Keratinocyte (primary cell): ENCODE data around the gene NGLY1. TPM values are rescaled to one million over a fixed set of nuclear protein-coding genes. Genes with fewer than 3 reads are reported as not detected.

Experiments used
- DNase-seq: peaks from one replicate; pipeline ENCODE4 v3.0.0-alpha.2; 2011; ENCODE audit warnings: low read depth, missing footprints, low spot score
- FAIRE-seq: peaks from 2 replicates; lab custom pipeline; 2011; peaks lifted over from hg19 to GRCh38; lab: Jason Lieb, UNC
- H2AFZ ChIP-seq: 2 replicates; pipeline ENCODE4 v1.6.0; 2012; ENCODE audit warnings: low read length, control low read depth, inconsistent platforms; ENCODE audit not compliant: control insufficient read depth
- H3K27ac ChIP-seq: 2 replicates; pipeline ENCODE4 v1.5.1; 2011; ENCODE audit warnings: low read length; ENCODE audit not compliant: control insufficient read depth, insufficient read depth
- H3K27me3 ChIP-seq: 3 replicates; pipeline ENCODE4 v1.6.0; 2011; ENCODE audit warnings: low read length; ENCODE audit not compliant: control insufficient read depth, insufficient read depth; ENCODE audit errors: extremely low read depth
- H3K36me3 ChIP-seq, 2 experiments: 2 replicates in 1 of 2; 3 replicates in 1 of 2; pipeline ENCODE4 v1.5.1; 2011; ENCODE audit warnings: low read length in 2 of 2, mild to moderate bottlenecking in 1 of 2; ENCODE audit not compliant: control insufficient read depth in 2 of 2, insufficient read depth in 2 of 2; ENCODE audit errors: extremely low read depth in 1 of 2
- H3K4me1 ChIP-seq: 3 replicates; pipeline ENCODE4 v1.5.1; 2011; ENCODE audit warnings: low read length; ENCODE audit not compliant: control insufficient read depth, insufficient read depth; ENCODE audit errors: extremely low read depth
- H3K4me2 ChIP-seq: 3 replicates; pipeline ENCODE4 v1.6.0; 2011; ENCODE audit warnings: low read depth, low read length; ENCODE audit not compliant: control insufficient read depth, insufficient read depth; ENCODE audit errors: extremely low read depth
- H3K4me3 ChIP-seq, 3 experiments: fragments of 200-600 bp in 1 of 3; sonication (generic) in 1 of 3; 2 replicates in 2 of 3; 3 replicates in 1 of 3; pipeline ENCODE4 v1.5.1; 2011 to 2016; ENCODE audit warnings: low read length in 3 of 3, mild to moderate bottlenecking in 3 of 3, control low read depth in 2 of 3, inconsistent platforms in 1 of 3, low read depth in 1 of 3, mixed read lengths in 1 of 3, mixed run types in 1 of 3, moderate library complexity in 1 of 3; ENCODE audit not compliant: control insufficient read depth in 2 of 3, insufficient read depth in 2 of 3; ENCODE audit errors: extremely low read depth in 1 of 3
- H3K79me2 ChIP-seq: 2 replicates; pipeline ENCODE4 v1.6.0; 2012; ENCODE audit warnings: low read length; ENCODE audit not compliant: control insufficient read depth, insufficient read depth
- H3K9ac ChIP-seq: 3 replicates; pipeline ENCODE4 v1.6.0; 2011; ENCODE audit warnings: low read length; ENCODE audit not compliant: control insufficient read depth, insufficient read depth; ENCODE audit errors: extremely low read depth
- H3K9me1 ChIP-seq: 3 replicates; pipeline ENCODE4 v1.6.0; 2011; ENCODE audit warnings: low read length; ENCODE audit not compliant: control insufficient read depth, insufficient read depth; ENCODE audit errors: extremely low read depth
- H3K9me3 ChIP-seq: 2 replicates; pipeline ENCODE4 v1.5.1; 2012; ENCODE audit warnings: low read depth, low read length; ENCODE audit not compliant: control insufficient read depth
- H4K20me1 ChIP-seq: 3 replicates; pipeline ENCODE4 v1.6.0; 2011; ENCODE audit warnings: low read length; ENCODE audit not compliant: control insufficient read depth, insufficient read depth; ENCODE audit errors: extremely low read depth
- CTCF ChIP-seq, 3 experiments: IDR thresholded peaks in 1 of 3; conservative IDR thresholded peaks in 1 of 3; optimal IDR thresholded peaks in 1 of 3; 2 replicates in 2 of 3; 3 replicates in 1 of 3; pipeline versions ENCODE3 to v1.5.1; 2011; ENCODE audit warnings: low read length in 3 of 3, mild to moderate bottlenecking in 3 of 3, moderate library complexity in 2 of 3, control low read depth in 1 of 3, inconsistent platforms in 1 of 3; ENCODE audit not compliant: insufficient read depth in 2 of 3; ENCODE audit errors: extremely low read depth in 1 of 3
- EZH2 ChIP-seq: IDR thresholded peaks from one replicate; pipeline ENCODE4 v1.6.1; 2012; ENCODE audit warnings: inconsistent platforms, mild to moderate bottlenecking, low read length, moderate library complexity
- dilution Hi-C: fragments of 300-500 bp; cut with MboI; formaldehyde crosslinking; loops from one replicate; pipeline ENCODE4 v1.7.0; 2020; ENCODE audit warnings: low sequenced_read_pairs; ENCODE audit not compliant: extremely low pct_ligation_motif_present
- polyA plus RNA-seq, 5 experiments: library from polyadenylated mRNA; depleted of rRNA in 3 of 5; stranded (reverse) in 3 of 5; stranded (forward) in 1 of 5; unstranded in 1 of 5; fragments of >200 nt; gene quantifications; 1 replicate in 1 of 5; 2 replicates in 3 of 5; 3 replicates in 1 of 5; pipeline versions ENCODE4 v1.2.1 to v1.2.3, GENCODE V29; 2011 to 2012; ENCODE audit warnings: missing spikeins in 2 of 5, low read depth in 1 of 5, low replicate concordance in 1 of 5

Gene NGLY1
- polyA plus RNA-seq, 1 donor (not counting 4 experiments of a cell fraction or from before 2014, with no cell fraction given) = 19.5 TPM

- no peak overlapping the region for H3K9ac ChIP-seq
- no peaks in the 10 kb centered on the region for H3K36me3 ChIP-seq
- H3K4me3 ChIP-seq = no peak overlapping the region
- FAIRE-seq (no peak), DNase-seq (no peak)
- no peaks in the 10 kb centered on the region for H3K4me1 ChIP-seq
- H3K27me3 ChIP-seq = no peaks in the 10 kb centered on the region
- dilution Hi-C loops = no loop called here
- TF ChIP-seq CTCF (optimal IDR thresholded peaks at IDR 0.05 in 1 of 3, IDR thresholded peaks at IDR 0.05 in 1 of 3, conservative IDR thresholded peaks at IDR 0.05 in 1 of 3; ENCODE audit: extremely low read depth in 1 of 3, insufficient read depth in 2 of 3, low read length in 3 of 3) (no peak), EZH2 (no peak)
- no peak overlapping the region for H2AFZ ChIP-seq
- no peak overlapping the region for H3K4me2 ChIP-seq
- H3K79me2 ChIP-seq = no peaks in the 10 kb centered on the region
- no peak overlapping the region for H3K27ac ChIP-seq
- no peaks in the 10 kb centered on the region for H3K9me3 ChIP-seq
- no peaks in the 10 kb centered on the region for H4K20me1 ChIP-seq
- H3K9me1 ChIP-seq = no peaks in the 10 kb centered on the region
These were observed 47.4 kb upstream of the NGLY1 start for GRCh38 chr3:25830373-25831280.

GRCh38 chr3:25826510-25826909, 43.3 kb upstream of the NGLY1 start:
- H3K9me1 ChIP-seq = no peaks in the 10 kb centered on the region
- DNase-seq (no peak), FAIRE-seq (no peak)
- H3K27me3 ChIP-seq = no peaks in the 10 kb centered on the region
- no peaks in the 10 kb centered on the region for H3K9me3 ChIP-seq
- H3K4me3 ChIP-seq = no peak overlapping the region
- dilution Hi-C loops = no loop called here
- H3K9ac ChIP-seq = no peak overlapping the region
- no peak overlapping the region for H2AFZ ChIP-seq
- no peaks in the 10 kb centered on the region for H3K36me3 ChIP-seq
- H3K4me1 ChIP-seq = no peaks in the 10 kb centered on the region
- H3K4me2 ChIP-seq = no peak overlapping the region
- TF ChIP-seq CTCF (optimal IDR thresholded peaks at IDR 0.05 in 1 of 3, IDR thresholded peaks at IDR 0.05 in 1 of 3, conservative IDR thresholded peaks at IDR 0.05 in 1 of 3; ENCODE audit: extremely low read depth in 1 of 3, insufficient read depth in 2 of 3, low read length in 3 of 3) (no peak), EZH2 (no peak)
- no peak overlapping the region for H3K27ac ChIP-seq
- H3K79me2 ChIP-seq = no peaks in the 10 kb centered on the region
- no peaks in the 10 kb centered on the region for H4K20me1 ChIP-seq
